ENCODE measurements around the gene SPRY1. TPM values are rescaled to one million over a fixed set of nuclear protein-coding genes. Genes with fewer than 3 reads are reported as not detected.

Gene SPRY1, protein sequence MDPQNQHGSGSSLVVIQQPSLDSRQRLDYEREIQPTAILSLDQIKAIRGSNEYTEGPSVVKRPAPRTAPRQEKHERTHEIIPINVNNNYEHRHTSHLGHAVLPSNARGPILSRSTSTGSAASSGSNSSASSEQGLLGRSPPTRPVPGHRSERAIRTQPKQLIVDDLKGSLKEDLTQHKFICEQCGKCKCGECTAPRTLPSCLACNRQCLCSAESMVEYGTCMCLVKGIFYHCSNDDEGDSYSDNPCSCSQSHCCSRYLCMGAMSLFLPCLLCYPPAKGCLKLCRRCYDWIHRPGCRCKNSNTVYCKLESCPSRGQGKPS
- 10 to 100 TPM in 1 of 2 donors, 1 to 10 TPM in 1; 9.8 to 76.0 TPM for total RNA-seq

DNA sequence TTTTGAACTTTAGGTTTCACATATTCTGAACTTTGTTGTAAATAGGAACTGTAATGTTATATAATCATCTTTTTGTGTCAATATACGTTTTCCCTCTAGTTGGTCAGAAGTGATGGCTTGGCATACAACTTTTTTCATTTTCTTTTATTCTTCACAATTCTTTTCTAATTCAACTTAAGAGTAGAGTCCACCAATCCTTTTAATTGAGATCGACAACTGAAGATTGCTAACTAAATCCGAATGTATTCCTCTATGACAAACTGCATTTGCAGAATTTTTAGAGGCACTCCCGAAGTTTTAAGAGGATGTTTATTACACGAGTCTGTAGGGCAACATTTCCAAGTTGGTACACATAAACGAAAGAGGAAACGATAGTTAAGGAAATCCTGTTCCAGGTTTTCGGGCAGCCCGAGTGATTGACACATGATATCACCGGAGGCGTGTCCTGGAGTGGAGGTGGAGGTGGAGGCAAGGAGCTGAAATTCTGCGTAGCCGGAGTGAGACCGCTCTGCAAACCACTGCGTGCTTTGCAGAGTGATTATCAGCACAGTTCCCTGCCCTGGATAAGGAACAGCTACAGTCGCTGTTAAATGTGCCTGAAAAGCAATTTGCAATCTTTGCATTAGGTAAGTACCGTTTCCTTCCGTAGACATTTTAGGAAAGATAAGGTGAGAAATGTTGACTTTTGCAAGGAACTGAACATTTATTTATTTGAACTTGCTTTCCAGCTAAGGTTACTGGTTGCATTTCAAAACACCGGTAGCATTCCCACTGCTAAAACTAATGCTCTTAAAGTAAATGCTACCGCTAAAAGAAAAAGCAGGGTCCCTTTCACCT is at the start of gene SPRY1:
SPRY1 (plus strand) TSS at position 489 of the 837 bp plus-strand sequence. CDS start 4,797 bp downstream, outside the sequence.
- peaks cover 48% of the 10 kb centered on the region for H3K36me3 Mint-ChIP-seq (ENCODE audit: low read depth)
- peak; percentile 63 for ATAC-seq (replicated peaks)
- H3K9me3 Mint-ChIP-seq = no peaks in the 10 kb centered on the region
- peaks cover 3% of the 10 kb centered on the region for H3K27me3 Mint-ChIP-seq
- H3K4me3 Mint-ChIP-seq = peak within 1 kb of the TSS; percentile 81
- H3K27ac Mint-ChIP-seq = peak within 1 kb of the TSS; percentile 84
- peaks cover 11% of the 10 kb centered on the region for H3K4me1 Mint-ChIP-seq

DNA sequence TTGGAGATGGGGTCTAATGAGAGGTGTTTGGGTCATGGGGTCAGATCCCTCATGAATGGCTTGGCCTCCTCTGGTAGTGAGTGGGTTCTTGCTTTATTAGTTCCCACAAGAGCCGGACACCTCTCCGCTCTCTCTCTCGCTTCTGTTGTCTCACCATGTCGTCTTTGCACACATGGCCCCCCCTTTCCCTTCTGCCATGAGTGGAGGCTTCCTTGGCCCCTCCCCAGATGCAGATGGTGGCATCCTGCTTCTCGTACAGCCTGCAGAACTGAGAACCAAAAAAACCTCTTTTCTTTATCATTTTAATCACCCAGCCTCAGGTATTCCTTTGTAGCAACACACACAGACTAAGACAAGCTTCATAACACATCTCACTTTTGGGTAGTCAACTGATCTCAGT is 49.6 kb upstream of the SPRY1 start:
- no peaks in the 10 kb centered on the region for H3K4me1 Mint-ChIP-seq
- H3K27me3 Mint-ChIP-seq = peaks cover 22% of the 10 kb centered on the region
- H3K9me3 Mint-ChIP-seq = no peaks in the 10 kb centered on the region
- H3K4me3 Mint-ChIP-seq = no peak overlapping the region
- no peaks in the 10 kb centered on the region for H3K36me3 Mint-ChIP-seq (ENCODE audit: low read depth)
- no peak for ATAC-seq (replicated peaks)
- H3K27ac Mint-ChIP-seq = no peak overlapping the region

DNA sequence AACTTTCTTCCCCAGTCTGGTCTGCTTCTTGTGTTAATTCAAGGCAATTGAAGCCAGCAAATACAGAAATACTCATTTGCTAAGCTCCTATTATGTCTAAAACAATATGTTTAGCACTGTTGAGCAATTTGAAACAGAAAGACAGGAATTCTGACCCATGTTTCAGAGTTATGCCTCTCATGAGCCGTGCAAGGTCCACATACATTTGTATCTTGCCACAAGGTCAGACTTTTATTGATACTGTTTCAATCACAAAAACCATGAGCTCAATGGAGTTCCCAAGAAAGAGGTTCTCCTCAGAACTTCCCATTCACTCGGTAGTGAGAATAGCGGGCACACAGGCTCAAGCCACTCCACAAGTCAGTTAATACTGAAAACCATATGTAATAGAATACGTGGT is 47.6 kb upstream of the SPRY1 start:
- Mint-ChIP-seq H3K4me3 (no peak overlapping the region), H3K4me1 (no peaks in the 10 kb centered on the region)

DNA sequence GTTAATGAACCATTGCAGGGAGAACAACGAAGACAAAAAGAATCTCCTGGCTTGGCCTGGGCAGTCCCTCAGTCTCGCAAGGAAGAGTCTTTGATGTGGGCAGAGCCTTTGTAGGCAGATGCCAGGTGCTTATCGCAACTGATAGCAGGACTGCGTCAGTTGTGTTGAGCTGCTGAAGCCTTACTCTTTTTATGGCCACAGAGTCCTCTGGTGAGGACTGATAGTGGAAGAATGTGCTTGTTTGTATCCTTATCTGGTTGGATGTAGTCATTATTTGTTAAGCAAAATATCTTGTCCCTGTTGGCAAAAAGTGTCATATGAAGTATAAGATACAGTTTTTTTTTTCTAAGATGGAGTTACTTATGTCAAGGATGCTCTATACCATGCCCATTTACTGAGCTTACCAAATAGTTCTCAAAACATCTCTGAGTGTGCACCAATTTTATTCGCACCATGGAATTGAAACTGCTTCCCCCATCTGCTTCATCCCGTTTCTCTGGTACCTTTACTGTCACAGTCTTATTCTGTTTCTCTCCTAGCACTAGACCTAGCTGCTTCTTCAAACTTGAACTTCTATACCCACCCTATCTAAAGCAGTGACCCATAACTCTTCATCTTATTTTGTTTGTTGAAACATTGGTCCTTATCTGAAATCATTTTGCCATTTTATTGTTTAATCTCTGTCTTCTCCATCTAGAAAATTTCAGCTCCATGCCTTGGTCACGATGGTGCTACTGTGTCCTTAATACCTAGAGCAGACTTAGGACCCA is 47.0 kb upstream of the SPRY1 start:
- H3K27ac Mint-ChIP-seq = no peak overlapping the region
- H3K4me1 Mint-ChIP-seq = no peaks in the 10 kb centered on the region
- H3K36me3 Mint-ChIP-seq (ENCODE audit: low read depth) = no peaks in the 10 kb centered on the region
- no peaks in the 10 kb centered on the region for H3K9me3 Mint-ChIP-seq
- H3K4me3 Mint-ChIP-seq = no peak overlapping the region
- peaks cover 26% of the 10 kb centered on the region for H3K27me3 Mint-ChIP-seq
- no peak for ATAC-seq (replicated peaks)

More for the DNA sequence above, 47.6 kb upstream of the SPRY1 start:
- H3K9me3 Mint-ChIP-seq = no peaks in the 10 kb centered on the region
- peaks cover 26% of the 10 kb centered on the region for H3K27me3 Mint-ChIP-seq
- H3K27ac Mint-ChIP-seq = no peak overlapping the region
- no peak for ATAC-seq (replicated peaks)
- H3K36me3 Mint-ChIP-seq (ENCODE audit: low read depth) = no peaks in the 10 kb centered on the region

DNA sequence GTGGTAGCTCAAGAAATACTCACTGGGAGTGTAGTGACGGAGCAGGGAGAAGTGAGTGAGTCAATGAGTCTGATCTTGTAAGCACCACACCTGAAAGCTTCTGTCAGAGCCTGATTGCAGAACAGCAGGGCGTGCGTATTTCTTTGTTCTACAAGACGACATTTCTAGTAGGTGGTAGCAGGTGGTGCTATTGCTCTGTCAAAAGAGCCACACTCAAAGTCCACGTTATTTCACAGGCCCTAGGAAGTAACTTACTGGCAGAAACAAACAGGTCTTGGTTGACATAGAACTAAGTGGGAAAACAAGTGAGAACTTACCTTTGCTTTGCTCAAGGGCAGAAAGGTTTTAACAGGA is 46.4 kb upstream of the SPRY1 start:
- H3K27ac Mint-ChIP-seq = no peak overlapping the region
- no peaks in the 10 kb centered on the region for H3K9me3 Mint-ChIP-seq
- ATAC-seq (replicated peaks) = no peak
- H3K36me3 Mint-ChIP-seq (ENCODE audit: low read depth) = no peaks in the 10 kb centered on the region
- H3K4me1 Mint-ChIP-seq = no peaks in the 10 kb centered on the region
- H3K27me3 Mint-ChIP-seq = peaks cover 26% of the 10 kb centered on the region
- H3K4me3 Mint-ChIP-seq = no peak overlapping the region

DNA sequence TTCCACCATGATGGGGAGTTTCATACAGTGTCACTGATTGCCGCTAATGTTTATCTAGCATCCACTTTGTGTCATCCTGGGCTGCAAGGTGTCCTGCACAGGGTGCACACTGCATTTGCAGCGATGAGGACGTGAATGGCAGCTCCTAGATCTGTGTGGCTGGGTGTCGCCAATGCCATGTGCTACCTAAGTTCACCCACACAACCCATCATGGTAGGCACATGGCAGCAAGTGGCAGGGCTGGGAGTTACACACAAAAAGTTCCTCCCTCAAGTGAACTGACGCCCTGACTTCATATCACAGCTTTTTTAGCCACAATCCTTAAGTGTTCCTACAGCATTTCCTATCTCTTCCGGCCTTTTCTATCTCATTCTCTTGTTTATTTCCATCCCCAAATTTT is 45.9 kb upstream of the SPRY1 start:
- Mint-ChIP-seq H3K27me3 (peaks cover 26% of the 10 kb centered on the region), H3K9me3 (no peaks in the 10 kb centered on the region), H3K36me3 (ENCODE audit: low read depth) (no peaks in the 10 kb centered on the region), H3K4me3 (no peak overlapping the region), H3K27ac (no peak overlapping the region), H3K4me1 (no peaks in the 10 kb centered on the region)
- ATAC-seq (replicated peaks) = no peak

DNA sequence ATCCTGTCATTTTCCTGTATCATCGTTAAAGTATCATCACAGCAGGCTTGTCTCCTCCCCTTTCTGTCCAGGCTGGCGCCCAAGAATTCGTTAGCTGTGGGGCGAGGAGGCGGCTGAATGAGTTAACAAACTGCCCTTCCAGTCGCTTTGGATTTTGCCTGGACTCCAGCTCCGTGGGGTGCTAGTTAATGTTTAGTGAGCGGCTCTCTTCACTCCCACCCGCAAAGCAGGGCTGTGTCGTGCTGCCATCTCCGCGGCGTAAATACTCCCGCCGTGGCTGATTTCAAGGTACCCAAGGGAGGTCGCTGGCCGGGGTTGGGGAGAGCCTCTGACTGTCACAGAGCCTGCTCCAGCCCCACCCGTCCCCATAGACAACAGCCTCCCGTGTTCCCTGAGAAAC is 44.9 kb upstream of the SPRY1 start:
- no peaks in the 10 kb centered on the region for H3K4me1 Mint-ChIP-seq
- no peaks in the 10 kb centered on the region for H3K36me3 Mint-ChIP-seq (ENCODE audit: low read depth)
- H3K4me3 Mint-ChIP-seq = no peak overlapping the region
- H3K9me3 Mint-ChIP-seq = no peaks in the 10 kb centered on the region
- peaks cover 22% of the 10 kb centered on the region for H3K27me3 Mint-ChIP-seq
- no peak overlapping the region for H3K27ac Mint-ChIP-seq
- ATAC-seq (replicated peaks) = no peak

DNA sequence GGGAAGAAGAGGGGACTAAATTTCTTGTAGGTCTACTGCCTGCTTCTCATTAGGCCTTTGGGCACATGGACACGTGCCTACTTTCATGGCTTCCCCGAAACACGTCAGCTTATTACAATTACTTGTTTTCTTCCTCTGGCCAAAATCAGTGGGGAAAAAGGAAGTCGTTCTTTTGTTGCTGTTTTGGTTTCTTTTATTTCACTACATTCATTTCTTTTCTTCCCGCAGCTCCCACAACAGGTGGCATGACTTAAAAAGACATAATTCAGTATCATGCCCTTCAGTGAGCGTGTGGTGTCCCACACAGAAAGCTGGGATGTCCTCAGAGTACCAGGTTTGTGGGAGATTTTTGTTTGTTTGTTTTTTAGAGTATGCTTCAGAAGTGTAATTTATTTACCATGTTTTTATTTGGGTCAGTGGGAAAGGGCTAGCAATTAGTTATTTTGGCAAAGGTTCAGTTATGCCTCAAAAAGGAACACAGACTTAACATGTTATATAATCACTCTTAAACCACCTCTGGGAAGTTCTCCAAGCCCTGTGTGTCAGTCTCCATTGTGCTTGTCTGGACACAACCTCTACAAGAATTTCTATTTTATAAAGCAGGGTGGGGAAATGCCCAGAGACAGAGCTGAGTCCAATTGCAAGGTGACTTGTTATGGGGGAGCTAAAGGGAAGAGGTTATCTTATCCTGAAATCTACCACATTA is 44.2 kb upstream of the SPRY1 start:
- H3K4me1 Mint-ChIP-seq = no peaks in the 10 kb centered on the region
- H3K9me3 Mint-ChIP-seq = no peaks in the 10 kb centered on the region
- H3K27me3 Mint-ChIP-seq = peaks cover 18% of the 10 kb centered on the region
- H3K4me3 Mint-ChIP-seq = no peak overlapping the region
- no peak overlapping the region for H3K27ac Mint-ChIP-seq
- no peaks in the 10 kb centered on the region for H3K36me3 Mint-ChIP-seq (ENCODE audit: low read depth)
- ATAC-seq (replicated peaks) = no peak

DNA sequence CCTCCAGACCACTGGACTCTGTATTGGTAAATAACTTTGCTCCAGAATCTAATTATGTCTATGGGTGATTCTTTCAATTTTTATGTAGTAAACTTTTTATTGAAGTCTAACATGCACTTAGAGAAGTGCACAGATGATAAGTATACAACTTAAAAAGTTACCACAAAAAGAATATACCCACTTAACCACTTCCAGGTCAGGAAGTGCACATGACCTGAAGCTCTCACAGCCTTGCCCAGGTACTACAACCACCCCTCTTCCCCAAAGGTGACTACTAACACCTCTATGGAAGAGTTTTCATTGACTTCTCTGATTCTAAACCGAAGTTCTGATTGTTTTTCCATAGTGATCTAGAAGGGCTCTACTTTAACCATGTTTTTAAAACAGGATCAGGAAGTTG is 43.6 kb upstream of the SPRY1 start:
- H3K4me1 Mint-ChIP-seq = no peaks in the 10 kb centered on the region
- no peak overlapping the region for H3K27ac Mint-ChIP-seq
- no peak for ATAC-seq (replicated peaks)
- H3K36me3 Mint-ChIP-seq (ENCODE audit: low read depth) = no peaks in the 10 kb centered on the region
- no peaks in the 10 kb centered on the region for H3K9me3 Mint-ChIP-seq
- H3K27me3 Mint-ChIP-seq = peaks cover 15% of the 10 kb centered on the region
- H3K4me3 Mint-ChIP-seq = no peak overlapping the region

DNA sequence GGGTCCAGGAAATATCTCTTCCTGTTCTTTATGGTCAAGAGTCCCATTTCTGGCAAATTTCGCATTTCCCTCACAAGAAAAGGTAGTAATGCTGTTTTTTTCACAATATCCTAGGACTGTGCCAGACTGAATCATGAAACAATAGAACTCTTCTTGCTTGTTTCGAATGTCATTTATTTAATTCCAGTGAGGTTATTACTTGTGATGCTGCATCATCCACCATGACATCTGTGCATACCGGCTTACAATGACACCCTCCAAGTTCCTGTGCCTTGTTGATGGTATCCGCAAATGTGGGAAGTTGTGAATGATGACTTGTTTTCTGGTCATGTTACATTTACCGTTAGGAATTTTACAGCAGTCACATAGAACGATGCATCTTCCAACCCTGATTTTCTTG is 42.9 kb upstream of the SPRY1 start:
- Mint-ChIP-seq H3K27ac (no peak overlapping the region), H3K36me3 (ENCODE audit: low read depth) (no peaks in the 10 kb centered on the region), H3K27me3 (peaks cover 17% of the 10 kb centered on the region), H3K9me3 (no peaks in the 10 kb centered on the region), H3K4me3 (no peak overlapping the region), H3K4me1 (no peaks in the 10 kb centered on the region)
- ATAC-seq (replicated peaks) = no peak

DNA sequence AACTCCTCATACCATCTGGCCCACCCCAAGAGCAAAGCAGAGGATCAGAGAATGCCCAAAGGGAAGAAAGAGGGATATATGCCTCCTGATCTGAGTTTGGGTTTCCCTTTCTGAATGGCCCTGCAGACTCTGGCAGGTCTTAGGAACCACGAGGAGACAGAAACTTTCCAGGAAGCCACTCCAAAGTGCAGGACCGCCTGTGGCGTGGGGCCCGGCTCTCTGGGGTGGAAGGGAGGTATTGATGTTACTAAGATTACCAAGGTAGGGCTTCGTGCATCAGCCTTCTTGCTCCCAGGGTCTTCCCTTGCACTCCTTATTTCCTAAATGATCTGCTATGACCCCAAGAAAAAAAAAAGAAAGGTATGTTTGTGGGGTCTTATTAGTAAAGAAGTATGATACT is 41.9 kb upstream of the SPRY1 start:
- no peaks in the 10 kb centered on the region for H3K4me1 Mint-ChIP-seq
- no peak overlapping the region for H3K4me3 Mint-ChIP-seq
- peaks cover 17% of the 10 kb centered on the region for H3K27me3 Mint-ChIP-seq
- H3K36me3 Mint-ChIP-seq (ENCODE audit: low read depth) = no peaks in the 10 kb centered on the region
- no peaks in the 10 kb centered on the region for H3K9me3 Mint-ChIP-seq
- no peak overlapping the region for H3K27ac Mint-ChIP-seq
- ATAC-seq (replicated peaks) = no peak

DNA sequence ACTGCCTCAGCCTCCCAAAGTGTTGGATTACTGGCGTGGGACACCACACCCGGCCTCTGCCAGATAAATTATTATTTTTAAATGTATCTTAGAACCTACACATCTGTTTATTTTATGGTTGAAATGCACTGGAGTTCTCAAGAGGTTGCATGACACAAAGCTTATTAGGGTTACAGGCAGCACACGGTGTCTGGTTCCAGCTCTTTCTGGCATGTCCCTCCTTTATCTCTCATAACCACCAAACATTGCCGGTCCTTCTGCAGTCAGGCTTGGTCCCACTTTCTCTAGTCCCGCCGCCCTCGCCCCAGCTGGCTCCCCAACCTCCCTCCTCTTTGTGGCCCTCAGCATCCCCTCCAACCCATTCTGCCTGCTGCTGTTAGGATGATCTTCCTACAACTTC is 39.7 kb upstream of the SPRY1 start:
- Mint-ChIP-seq H3K36me3 (ENCODE audit: low read depth) (no peaks in the 10 kb centered on the region), H3K9me3 (no peaks in the 10 kb centered on the region), H3K27ac (no peak overlapping the region), H3K4me1 (no peaks in the 10 kb centered on the region), H3K27me3 (peaks cover 10% of the 10 kb centered on the region), H3K4me3 (no peak overlapping the region)
- ATAC-seq (replicated peaks) = no peak

DNA sequence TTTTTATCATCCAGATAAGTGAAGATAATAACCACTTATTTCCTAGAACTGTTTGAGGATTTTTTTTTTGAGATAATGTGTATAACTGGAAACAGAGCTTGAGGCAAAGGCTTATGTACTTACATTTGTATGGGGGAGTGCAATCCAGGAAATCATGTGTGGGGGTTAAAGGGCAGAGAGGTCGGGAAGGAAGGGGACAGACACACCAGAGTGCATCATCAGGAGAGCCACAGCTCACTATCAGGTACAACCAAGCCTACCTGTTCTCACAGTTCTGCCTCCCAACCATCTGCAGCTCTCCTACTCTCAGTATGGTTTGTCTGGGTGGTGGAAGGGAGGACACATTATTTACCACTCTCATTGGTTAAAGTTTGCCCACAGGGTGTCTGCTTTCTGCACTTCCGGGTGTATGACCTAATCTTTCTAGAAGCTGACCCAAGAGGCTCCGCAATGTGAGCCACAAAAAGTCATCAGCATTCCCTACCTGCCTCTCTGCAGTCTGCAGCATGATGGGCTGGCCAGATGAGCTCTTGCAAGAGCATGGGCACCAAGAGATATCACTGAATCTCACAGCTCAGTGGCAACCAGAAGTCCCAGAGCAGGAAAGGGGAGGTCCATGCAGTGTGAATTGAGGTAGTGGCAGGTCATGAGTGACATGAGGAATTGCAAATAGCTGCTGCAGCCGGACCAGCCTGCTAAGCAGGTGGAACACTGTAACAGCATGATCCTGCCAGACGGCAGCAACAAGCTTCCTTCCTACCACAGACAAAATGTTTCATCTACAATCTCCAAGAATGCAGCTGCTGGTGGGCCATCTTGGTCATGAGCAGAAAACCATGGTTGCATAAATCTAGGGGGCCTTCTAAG is 36.9 kb upstream of the SPRY1 start:
- no peak overlapping the region for H3K27ac Mint-ChIP-seq
- no peaks in the 10 kb centered on the region for H3K9me3 Mint-ChIP-seq
- ATAC-seq (replicated peaks) = no peak
- no peaks in the 10 kb centered on the region for H3K36me3 Mint-ChIP-seq (ENCODE audit: low read depth)
- H3K27me3 Mint-ChIP-seq = peaks cover 6% of the 10 kb centered on the region
- no peak overlapping the region for H3K4me3 Mint-ChIP-seq
- no peaks in the 10 kb centered on the region for H3K4me1 Mint-ChIP-seq
